Smooth muscle cell of the brain vasculature (primary cell): Measurements from ENCODE around the gene SLAMF9.

ENCODE experiments used
- DNase-seq: peaks from one replicate; pipeline ENCODE4 v3.0.0-alpha.2; 2012; ENCODE audit warnings: low read depth, low spot score

SLAMF9 gene

DNA sequence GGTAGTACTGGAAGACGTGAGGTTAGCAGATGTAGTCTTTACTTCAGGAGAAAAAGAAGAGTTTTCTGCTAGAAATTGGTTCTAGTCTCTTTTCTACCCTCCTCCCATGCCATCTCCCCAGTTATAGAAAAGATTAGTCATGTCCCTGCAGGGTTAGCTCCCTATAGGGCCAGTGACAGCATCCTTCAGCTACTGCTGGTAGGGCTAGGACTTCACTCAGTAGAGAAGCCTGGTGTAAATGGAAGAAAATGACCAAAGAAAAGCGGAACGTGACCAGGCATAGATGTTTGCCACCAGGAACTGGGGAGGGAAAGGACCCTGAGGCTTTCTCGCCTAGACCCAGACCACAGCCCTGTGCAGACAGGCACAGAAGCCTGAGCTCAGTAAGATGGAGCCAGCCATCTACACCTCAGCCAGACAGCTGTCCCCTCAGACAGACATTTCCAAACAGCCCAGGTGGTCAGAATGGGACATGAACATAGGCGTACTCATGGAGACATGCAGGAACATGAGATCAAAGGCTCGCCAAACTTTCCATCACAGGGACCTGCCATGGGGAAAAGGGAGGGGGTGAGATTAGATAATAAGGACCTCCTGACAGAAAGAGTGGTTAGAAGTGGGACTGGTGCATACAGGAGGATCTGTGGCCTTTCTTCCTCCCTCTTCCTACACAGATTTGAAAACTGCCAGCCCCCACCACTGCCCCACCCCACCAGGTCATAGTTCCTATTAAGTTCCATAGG lies 23.5 kb upstream of the SLAMF9 start:
- no peak for DNase-seq

- no peak for DNase-seq
These were observed 20.4 kb upstream of the SLAMF9 start for GRCh38 chr1:159974350-159974965.

GRCh38 chr1:159973350-159973940 lies 19.4 kb upstream of the SLAMF9 start:
- no peak for DNase-seq

GRCh38 chr1:159972443-159973205 lies 18.6 kb upstream of the SLAMF9 start:
- DNase-seq = no peak

DNA sequence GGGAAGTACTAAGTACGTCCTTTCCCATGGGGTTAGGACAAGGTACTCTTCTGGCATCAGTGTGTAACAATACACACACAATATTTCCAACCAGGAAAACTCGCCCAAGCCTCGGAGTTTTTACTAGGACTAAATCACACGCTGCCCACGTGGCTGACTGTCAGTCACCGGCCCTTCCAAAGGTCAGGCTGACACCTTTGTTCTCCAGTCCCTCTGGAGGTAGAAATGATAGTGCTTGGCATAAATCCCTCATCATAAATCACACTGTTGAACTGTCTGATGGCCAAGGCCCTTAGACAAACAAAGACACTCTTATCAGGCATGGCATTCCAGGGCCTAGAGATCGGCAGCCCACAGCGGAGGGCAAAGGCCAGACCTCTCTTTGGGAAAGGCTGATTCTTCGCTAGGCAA lies 16.9 kb upstream of the SLAMF9 start:
- no peak for DNase-seq

DNA sequence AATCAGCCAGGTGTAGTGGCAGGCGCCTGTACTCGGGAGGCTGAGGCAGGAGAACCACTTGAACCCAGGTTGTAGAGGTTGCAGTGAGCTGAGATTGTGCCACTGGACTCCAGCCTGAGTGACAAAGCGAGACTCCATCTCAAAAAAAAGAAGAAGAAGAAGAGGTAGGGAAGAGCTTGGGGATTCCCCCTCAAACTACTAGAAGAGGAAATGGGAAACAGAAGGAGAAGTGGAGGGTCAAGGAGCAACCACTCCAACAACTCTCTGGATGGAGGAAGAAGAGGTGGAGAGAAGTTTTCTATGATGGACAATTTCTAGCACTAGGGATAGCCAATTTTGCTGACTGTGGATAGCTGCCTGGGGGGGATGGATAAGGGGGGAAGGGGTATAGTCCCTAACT lies 14.9 kb upstream of the SLAMF9 start:
- DNase-seq = no peak

GRCh38 chr1:159965263-159965662 lies 11.2 kb upstream of the SLAMF9 start:
- no peak for DNase-seq

GRCh38 chr1:159964144-159964543 lies 10.1 kb upstream of the SLAMF9 start:
- no peak for DNase-seq

- DNase-seq = no peak
These were observed 8.1 kb upstream of the SLAMF9 start for GRCh38 chr1:159962176-159962575.

- DNase-seq = no peak
These were observed 7.6 kb upstream of the SLAMF9 start for GRCh38 chr1:159961636-159962035.

GRCh38 chr1:159960721-159961381 lies 6.8 kb upstream of the SLAMF9 start:
- no peak for DNase-seq

DNA sequence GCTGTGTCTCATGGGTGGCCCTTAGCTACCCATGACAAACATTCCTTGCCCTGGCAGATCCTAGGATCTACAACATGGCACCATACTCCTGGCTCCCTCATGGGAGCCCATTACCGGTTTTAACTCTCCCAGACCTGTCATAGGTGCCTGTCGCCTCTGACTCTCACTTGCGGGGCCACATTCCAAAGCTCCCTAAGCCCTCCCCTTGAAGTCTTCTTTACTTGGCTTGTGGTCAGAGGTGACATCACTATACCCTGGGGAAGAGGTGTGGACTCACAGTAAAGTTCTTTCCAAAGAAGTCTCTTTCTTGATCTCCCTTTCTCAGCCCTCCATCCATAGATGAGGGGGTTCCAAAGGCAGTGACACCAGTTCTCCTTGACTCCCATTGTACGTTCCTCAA lies 5.4 kb upstream of the SLAMF9 start:
- no peak for DNase-seq

DNA sequence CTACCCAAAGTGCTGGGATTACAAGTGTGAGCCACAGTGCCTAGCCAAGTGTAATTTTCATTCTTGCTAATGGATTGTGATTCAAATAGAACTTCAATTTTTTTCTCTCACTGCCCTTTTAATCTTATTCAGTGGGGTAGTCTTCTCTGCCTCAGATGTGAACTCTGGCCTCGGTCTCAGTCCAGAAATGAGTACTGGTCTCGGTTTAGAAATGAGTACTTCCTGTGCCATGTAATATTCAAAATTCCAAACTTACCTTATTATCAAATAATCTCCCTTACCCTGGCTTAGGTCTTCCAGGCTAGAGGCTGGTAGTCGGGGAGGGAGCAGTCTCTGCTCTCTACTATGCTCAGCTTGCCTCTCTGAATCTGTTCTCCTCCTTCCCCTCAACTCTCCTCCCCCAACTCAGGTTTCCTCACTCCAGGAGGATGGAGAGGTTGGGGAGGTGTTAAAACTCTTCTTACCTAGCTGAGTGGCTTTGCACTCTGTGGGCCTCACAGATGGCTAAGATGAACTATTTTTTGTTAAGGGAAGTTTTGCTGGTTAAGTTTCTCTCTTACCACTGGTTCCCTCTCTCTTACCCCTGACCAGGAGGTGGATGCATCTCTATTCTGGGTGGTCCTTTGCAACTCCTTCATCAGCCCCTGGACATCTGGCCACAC lies 4.8 kb upstream of the SLAMF9 start:
- DNase-seq = no peak

GRCh38 chr1:159957824-159958268 lies 3.8 kb upstream of the SLAMF9 start:
- DNase-seq = no peak

DNA sequence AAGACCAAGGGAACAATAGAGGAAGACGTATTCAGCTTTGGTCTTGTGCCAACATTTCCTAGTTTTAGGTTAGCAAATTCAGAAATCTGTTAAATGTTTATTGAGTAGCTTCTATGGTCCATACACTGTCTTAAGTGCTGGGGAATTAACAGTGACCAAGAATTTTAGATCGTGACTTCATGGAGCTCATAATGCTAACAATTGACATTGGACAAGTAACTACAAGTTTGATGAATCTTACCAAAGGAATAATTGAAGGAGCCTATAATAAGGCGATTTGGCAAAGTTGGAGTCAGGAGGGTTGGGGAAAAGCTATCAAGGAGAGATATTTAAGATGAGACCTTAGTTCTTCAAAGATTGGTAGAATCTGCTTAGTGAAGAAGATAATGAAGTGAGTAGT lies 1.4 kb upstream of the SLAMF9 start:
- DNase-seq = no peak

DNA sequence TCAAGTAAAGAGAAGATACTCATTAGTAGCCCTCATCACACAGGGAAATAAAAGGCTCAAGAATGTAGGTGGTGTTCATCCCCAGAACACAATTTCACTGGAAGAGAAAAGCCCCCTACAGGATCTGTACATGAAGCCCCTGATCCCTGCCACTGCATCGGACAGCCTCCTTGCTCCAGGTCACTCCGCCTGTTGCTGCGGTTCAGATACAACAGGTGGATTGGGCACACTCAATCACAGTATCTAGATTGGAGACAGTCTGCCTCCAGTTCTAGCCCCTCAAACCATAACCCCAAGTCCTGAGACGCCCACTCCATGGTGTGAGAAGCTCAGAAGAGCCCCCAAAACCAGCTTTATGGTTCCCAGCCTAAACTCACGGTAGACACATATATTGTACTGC lies 1.1 kb downstream of the SLAMF9 start:
- DNase-seq = no peak

DNA sequence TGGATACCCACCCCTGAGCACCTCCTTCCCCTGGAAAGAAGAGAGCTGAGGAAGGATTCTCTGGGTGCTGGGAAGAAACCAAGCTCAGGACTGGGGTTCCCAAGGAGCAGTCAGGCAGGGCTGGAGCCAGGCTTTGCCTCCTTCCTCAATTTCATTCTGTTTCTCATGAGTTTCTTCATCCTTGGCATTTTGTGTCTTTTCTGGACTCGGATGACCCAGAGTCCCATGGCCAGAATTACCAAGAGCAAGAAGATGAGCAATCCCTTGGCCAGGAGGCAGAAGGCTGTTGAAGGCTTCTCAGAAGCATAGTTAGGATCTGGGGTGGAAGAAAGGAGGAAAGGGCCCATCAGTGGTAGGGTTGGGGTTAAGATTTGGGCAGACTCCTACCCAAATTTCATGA lies 2.5 kb downstream of the SLAMF9 start:
- DNase-seq = no peak

GRCh38 chr1:159951016-159951415 lies 3.0 kb downstream of the SLAMF9 start:
- DNase-seq = no peak

- DNase-seq = no peak
These were observed 4.1 kb downstream of the SLAMF9 start for GRCh38 chr1:159949981-159950381.

- DNase-seq = no peak
These were observed 4.9 kb downstream of the SLAMF9 start for GRCh38 chr1:159949123-159949522.

- no peak for DNase-seq
These were observed 6.1 kb downstream of the SLAMF9 start for GRCh38 chr1:159947942-159948341.
